ENCODE measurements around the gene GJA3. TPM values are rescaled to one million over a fixed set of nuclear protein-coding genes. Genes with fewer than 3 reads are reported as not detected.

Gene GJA3
- total and polyA plus RNA-seq, 4 donors, result 0.13 to 1.6 (median 0.43) TPM

DNA sequence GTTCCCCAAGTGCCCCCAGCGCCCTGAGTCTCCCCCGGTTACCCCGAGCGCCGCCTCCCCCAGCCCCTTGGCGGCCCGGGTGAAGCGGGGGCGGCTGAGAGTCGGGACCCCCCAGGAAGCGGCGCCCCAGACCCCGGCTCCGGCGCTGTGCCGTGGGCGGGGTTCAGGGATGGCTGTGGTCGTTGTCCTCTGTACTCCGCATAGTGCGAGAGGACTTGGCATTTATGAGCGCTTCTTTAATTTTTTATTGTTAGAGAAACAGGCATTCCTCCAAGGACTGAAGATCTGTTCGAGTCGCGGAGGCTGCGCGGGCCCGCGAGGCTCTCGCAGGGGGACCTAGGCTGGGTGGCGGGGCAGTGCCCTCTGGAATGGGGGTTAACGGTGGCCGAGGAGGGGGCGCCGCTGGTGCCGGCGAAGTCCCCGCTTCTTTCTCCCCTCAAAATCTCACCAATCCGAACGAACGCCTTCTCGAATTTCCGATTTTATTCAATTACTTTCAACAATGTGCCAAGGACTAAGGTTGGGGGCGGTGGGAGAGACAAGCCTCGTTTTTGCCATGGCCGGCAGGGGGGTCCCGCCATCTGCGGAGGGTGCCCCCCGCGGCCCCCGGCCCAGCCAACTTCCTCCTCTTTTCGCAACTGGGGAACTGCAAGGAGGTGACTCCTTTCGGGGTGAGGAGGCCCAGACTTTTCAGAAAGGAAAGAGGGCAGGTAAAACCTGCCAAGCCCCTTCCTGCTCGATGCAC, 32.5 kb upstream of the GJA3 start:
- Histone ChIP-seq H3K4me3 (ENCODE audit: low read depth, low read length) (peak overlapping the region; percentile 24), H3K36me3 (ENCODE audit: control insufficient read depth, insufficient read depth, low read length) (no peaks in the 10 kb centered on the region), H3K4me1 (ENCODE audit: control insufficient read depth, insufficient read depth, low read length) (peaks cover 23% of the 10 kb centered on the region), H3K27ac (ENCODE audit: low read depth, low read length) (peak overlapping the region; percentile 7), H3K27me3 (ENCODE audit: control insufficient read depth, insufficient read depth, low read length) (peaks cover 67% of the 10 kb centered on the region), H3K9me3 (ENCODE audit: control insufficient read depth, insufficient read depth, low read length) (no peaks in the 10 kb centered on the region)
- DNase-seq (ENCODE audit: low read depth in 4 of 6, low spot score in 6 of 6), result peak in 1 of 6 donors; percentile 61
- under 1% methylated on average over 35 of the region's 53 CpGs for WGBS (ENCODE audit: insufficient coverage)

DNA sequence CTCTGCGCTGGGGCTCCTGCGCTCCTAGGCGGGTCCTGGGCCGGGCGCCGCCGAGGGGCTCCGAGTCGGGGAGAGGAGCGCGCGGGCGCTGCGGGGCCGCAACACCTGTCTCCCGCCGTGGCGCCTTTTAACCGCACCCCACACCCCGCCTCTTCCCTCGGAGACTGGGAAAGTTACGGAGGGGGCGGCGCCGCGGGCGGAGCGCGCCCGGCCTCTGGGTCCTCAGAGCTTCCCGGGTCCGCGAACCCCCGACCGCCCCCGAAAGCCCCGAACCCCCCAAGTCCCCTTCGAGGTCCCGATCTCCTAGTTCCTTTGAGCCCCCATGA, 31.9 kb upstream of the GJA3 start, which contains the start of gene GJB2:
Gene GJB2, minus strand, starts transcription at position 103 of the 326 bp plus-strand sequence. CDS start 3,357 bp downstream, outside the sequence.
- peak within 1 kb of the TSS; percentile 7 for H3K27ac ChIP-seq (ENCODE audit: low read depth, low read length)
- under 1% methylated on average over 36 of the region's 39 CpGs for WGBS (ENCODE audit: insufficient coverage)
- H3K27me3 ChIP-seq (ENCODE audit: control insufficient read depth, insufficient read depth, low read length), result peaks cover 67% of the 10 kb centered on the region

GRCh38 chr13:20192158-20192835, 31.4 kb upstream of the GJA3 start:
- H3K9me3 ChIP-seq (ENCODE audit: control insufficient read depth, insufficient read depth, low read length), result no peaks in the 10 kb centered on the region
- peak in 2 of 6 donors; percentile 55 to 61 for DNase-seq (ENCODE audit: low read depth in 4 of 6, low spot score in 6 of 6)
- WGBS (ENCODE audit: insufficient coverage), result under 1% methylated on average over 73 of the region's 73 CpGs

More for the DNA sequence above, 31.9 kb upstream of the GJA3 start, which contains the start of gene GJB2:
- peaks cover 23% of the 10 kb centered on the region for H3K4me1 ChIP-seq (ENCODE audit: control insufficient read depth, insufficient read depth, low read length)
- no peaks in the 10 kb centered on the region for H3K9me3 ChIP-seq (ENCODE audit: control insufficient read depth, insufficient read depth, low read length)
- H3K4me3 ChIP-seq (ENCODE audit: low read depth, low read length), result peak within 1 kb of the TSS; percentile 24
- peak in 1 of 6 donors; percentile 44 for DNase-seq (ENCODE audit: low read depth in 4 of 6, low spot score in 6 of 6)
- H3K36me3 ChIP-seq (ENCODE audit: control insufficient read depth, insufficient read depth, low read length), result no peaks in the 10 kb centered on the region

DNA sequence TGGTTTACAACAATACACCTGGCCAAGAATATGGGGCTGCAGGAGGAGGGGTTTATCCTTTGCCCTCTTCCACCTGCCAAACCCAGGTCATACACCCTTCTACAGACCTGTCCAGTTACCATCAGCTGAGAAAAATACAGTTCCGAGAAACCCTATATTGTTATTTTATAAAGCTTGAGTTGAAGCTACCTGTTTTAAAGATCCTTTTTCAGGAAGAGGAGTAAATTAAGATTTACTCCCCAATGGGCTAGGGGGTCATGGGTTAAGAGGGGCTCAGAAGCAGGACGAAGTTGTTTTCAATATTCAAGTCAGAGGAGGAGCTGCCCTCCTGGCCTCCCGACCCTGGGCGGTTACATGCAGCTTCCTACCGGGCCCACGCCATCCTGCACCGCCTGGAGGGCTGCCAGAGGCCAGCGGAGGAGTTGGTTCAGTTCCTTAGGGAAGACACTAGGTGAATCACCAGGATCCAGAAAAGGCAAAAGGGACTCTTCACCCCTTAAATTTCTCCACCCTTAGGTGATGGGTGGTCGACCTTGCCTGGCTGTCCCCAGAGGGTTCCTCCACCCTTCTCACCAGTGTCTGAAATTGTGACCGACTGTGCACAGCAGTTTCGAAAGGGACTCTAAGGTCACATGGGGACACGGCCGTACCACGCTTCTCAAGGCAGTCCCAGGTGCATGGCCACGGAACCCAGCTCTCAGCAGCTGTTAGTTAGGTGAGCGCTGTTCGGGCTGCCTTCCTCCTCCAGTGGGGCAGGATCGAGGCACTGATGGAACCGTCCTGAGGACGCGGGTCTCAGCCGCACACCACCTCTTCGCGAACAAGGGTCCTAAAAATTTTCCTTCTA, 30.7 kb upstream of the GJA3 start:
- Histone ChIP-seq H3K4me1 (ENCODE audit: control insufficient read depth, insufficient read depth, low read length) (peaks cover 23% of the 10 kb centered on the region), H3K27ac (ENCODE audit: low read depth, low read length) (no peak overlapping the region), H3K36me3 (ENCODE audit: control insufficient read depth, insufficient read depth, low read length) (no peaks in the 10 kb centered on the region), H3K9me3 (ENCODE audit: control insufficient read depth, insufficient read depth, low read length) (no peaks in the 10 kb centered on the region), H3K4me3 (ENCODE audit: low read depth, low read length) (peak overlapping the region; percentile 24), H3K27me3 (ENCODE audit: control insufficient read depth, insufficient read depth, low read length) (peaks cover 67% of the 10 kb centered on the region)
- peak in 1 of 6 donors; percentile 19 for DNase-seq (ENCODE audit: low read depth in 4 of 6, low spot score in 6 of 6)
- 42% methylated on average over 15 of the region's 24 CpGs for WGBS (ENCODE audit: insufficient coverage)

More at GRCh38 chr13:20192158-20192835, 31.4 kb upstream of the GJA3 start:
- Histone ChIP-seq H3K27ac (ENCODE audit: low read depth, low read length) (no peak overlapping the region), H3K36me3 (ENCODE audit: control insufficient read depth, insufficient read depth, low read length) (no peaks in the 10 kb centered on the region), H3K4me1 (ENCODE audit: control insufficient read depth, insufficient read depth, low read length) (peaks cover 23% of the 10 kb centered on the region), H3K4me3 (ENCODE audit: low read depth, low read length) (peak overlapping the region; percentile 24), H3K27me3 (ENCODE audit: control insufficient read depth, insufficient read depth, low read length) (peaks cover 67% of the 10 kb centered on the region)

- H3K36me3 ChIP-seq (ENCODE audit: control insufficient read depth, insufficient read depth, low read length), result no peaks in the 10 kb centered on the region
- H3K27ac ChIP-seq (ENCODE audit: low read depth, low read length), result no peak overlapping the region
- H3K27me3 ChIP-seq (ENCODE audit: control insufficient read depth, insufficient read depth, low read length), result peaks cover 62% of the 10 kb centered on the region
- peak overlapping the region; percentile 18 for H3K4me3 ChIP-seq (ENCODE audit: low read depth, low read length)
- no peak for DNase-seq (ENCODE audit: low read depth in 4 of 6, low spot score in 6 of 6)
- WGBS (ENCODE audit: insufficient coverage), result 89% methylated on average over 11 of the region's 16 CpGs
- H3K9me3 ChIP-seq (ENCODE audit: control insufficient read depth, insufficient read depth, low read length), result no peaks in the 10 kb centered on the region
- peaks cover 23% of the 10 kb centered on the region for H3K4me1 ChIP-seq (ENCODE audit: control insufficient read depth, insufficient read depth, low read length)
Observed at GRCh38 chr13:20190481-20191310, 29.8 kb upstream of the GJA3 start.

DNA sequence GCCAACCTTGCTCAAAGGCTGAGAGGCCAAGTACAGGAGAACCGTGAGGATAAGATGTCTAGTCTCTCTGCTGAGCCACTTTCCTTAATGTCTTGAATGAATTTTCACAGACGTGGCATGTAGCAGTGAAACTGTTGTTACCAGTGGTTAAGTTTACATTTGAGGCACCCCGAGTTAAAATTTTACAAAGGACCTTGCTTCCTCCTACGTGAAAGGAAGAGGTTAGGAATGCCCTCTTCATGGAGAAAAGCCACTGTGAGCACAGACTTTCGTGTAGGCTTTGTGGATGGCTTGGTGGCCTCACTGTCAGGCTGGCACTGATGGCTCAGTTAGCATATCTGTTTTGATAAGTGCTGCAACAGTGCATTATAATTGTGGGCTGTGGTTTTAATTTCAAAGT, 29.2 kb upstream of the GJA3 start:
- Histone ChIP-seq H3K27me3 (ENCODE audit: control insufficient read depth, insufficient read depth, low read length) (peaks cover 57% of the 10 kb centered on the region), H3K4me3 (ENCODE audit: low read depth, low read length) (no peak overlapping the region), H3K4me1 (ENCODE audit: control insufficient read depth, insufficient read depth, low read length) (peaks cover 23% of the 10 kb centered on the region), H3K9me3 (ENCODE audit: control insufficient read depth, insufficient read depth, low read length) (no peaks in the 10 kb centered on the region), H3K27ac (ENCODE audit: low read depth, low read length) (no peak overlapping the region), H3K36me3 (ENCODE audit: control insufficient read depth, insufficient read depth, low read length) (no peaks in the 10 kb centered on the region)
- no peak for DNase-seq (ENCODE audit: low read depth in 4 of 6, low spot score in 6 of 6)
- WGBS (ENCODE audit: insufficient coverage), result 91% methylated on average over 5 of the region's 5 CpGs

DNA sequence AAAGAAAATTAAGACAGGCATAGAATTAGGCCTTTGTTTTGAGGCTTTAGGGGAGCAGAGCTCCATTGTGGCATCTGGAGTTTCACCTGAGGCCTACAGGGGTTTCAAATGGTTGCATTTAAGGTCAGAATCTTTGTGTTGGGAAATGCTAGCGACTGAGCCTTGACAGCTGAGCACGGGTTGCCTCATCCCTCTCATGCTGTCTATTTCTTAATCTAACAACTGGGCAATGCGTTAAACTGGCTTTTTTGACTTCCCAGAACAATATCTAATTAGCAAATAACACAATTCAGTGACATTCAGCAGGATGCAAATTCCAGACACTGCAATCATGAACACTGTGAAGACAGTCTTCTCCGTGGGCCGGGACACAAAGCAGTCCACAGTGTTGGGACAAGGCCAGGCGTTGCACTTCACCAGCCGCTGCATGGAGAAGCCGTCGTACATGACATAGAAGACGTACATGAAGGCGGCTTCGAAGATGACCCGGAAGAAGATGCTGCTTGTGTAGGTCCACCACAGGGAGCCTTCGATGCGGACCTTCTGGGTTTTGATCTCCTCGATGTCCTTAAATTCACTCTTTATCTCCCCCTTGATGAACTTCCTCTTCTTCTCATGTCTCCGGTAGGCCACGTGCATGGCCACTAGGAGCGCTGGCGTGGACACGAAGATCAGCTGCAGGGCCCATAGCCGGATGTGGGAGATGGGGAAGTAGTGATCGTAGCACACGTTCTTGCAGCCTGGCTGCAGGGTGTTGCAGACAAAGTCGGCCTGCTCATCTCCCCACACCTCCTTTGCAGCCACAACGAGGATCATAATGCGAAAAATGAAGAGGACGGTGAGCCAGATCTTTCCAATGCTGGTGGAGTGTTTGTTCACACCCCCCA, 28.1 kb upstream of the GJA3 start:
- peaks cover 49% of the 10 kb centered on the region for H3K27me3 ChIP-seq (ENCODE audit: control insufficient read depth, insufficient read depth, low read length)

DNA sequence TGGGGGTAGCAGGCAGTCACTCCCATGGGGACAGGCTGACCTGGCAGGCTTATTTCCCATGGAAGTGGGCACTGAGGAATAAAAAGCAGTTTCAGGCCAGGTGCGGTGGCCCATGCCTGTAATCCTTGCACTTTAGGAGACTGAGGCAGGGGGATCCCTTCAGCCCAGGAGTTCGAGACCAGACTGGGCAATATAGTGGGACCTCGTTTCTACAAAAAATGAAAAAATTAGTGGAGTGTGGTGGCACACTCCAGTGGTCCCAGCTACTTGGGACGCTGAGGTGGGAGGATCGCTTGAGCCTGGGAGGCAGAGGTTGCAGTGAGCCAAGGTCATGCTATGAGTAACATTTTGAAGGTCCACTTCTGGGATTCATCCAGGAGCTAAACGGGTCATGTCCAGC, 25.9 kb upstream of the GJA3 start:
- peaks cover 2% of the 10 kb centered on the region for H3K4me1 ChIP-seq (ENCODE audit: control insufficient read depth, insufficient read depth, low read length)
- no peaks in the 10 kb centered on the region for H3K9me3 ChIP-seq (ENCODE audit: control insufficient read depth, insufficient read depth, low read length)
- H3K27ac ChIP-seq (ENCODE audit: low read depth, low read length), result no peak overlapping the region
- no peak overlapping the region for H3K4me3 ChIP-seq (ENCODE audit: low read depth, low read length)
- peaks cover 31% of the 10 kb centered on the region for H3K27me3 ChIP-seq (ENCODE audit: control insufficient read depth, insufficient read depth, low read length)
- DNase-seq (ENCODE audit: low read depth in 4 of 6, low spot score in 6 of 6), result no peak
- H3K36me3 ChIP-seq (ENCODE audit: control insufficient read depth, insufficient read depth, low read length), result no peaks in the 10 kb centered on the region
- 72% methylated on average over 5 of the region's 6 CpGs for WGBS (ENCODE audit: insufficient coverage)

More for the DNA sequence above, 28.1 kb upstream of the GJA3 start:
- 89% methylated on average over 21 of the region's 28 CpGs for WGBS (ENCODE audit: insufficient coverage)
- DNase-seq (ENCODE audit: low read depth in 4 of 6, low spot score in 6 of 6), result no peak
- Histone ChIP-seq H3K27ac (ENCODE audit: low read depth, low read length) (no peak overlapping the region), H3K9me3 (ENCODE audit: control insufficient read depth, insufficient read depth, low read length) (no peaks in the 10 kb centered on the region), H3K4me1 (ENCODE audit: control insufficient read depth, insufficient read depth, low read length) (peaks cover 17% of the 10 kb centered on the region), H3K4me3 (ENCODE audit: low read depth, low read length) (no peak overlapping the region), H3K36me3 (ENCODE audit: control insufficient read depth, insufficient read depth, low read length) (no peaks in the 10 kb centered on the region)

Data from spinal cord (tissue), 10 donors.